Middle frontal gyrus (tissue), 1 donor: ENCODE measurements around the gene CD226.
"Not testable (repeated sequence)": the region's sequence is repeated elsewhere in the genome, so short reads cannot be mapped to it uniquely, and the experiment has no call there.

Experiments used
- DNase-seq: peaks from one replicate; pipeline ENCODE4 v3.0.0-alpha.2; 2015; ENCODE audit warnings: low spot score; ENCODE audit errors: extremely low spot score

Gene CD226

GRCh38 chr18:69947361-69948133 is at the start of gene CD226:
CD226 (minus strand) TSS chr18:69947873; CDS start chr18:69947406, 467 bp downstream.
- DNase-seq = no peak

DNA sequence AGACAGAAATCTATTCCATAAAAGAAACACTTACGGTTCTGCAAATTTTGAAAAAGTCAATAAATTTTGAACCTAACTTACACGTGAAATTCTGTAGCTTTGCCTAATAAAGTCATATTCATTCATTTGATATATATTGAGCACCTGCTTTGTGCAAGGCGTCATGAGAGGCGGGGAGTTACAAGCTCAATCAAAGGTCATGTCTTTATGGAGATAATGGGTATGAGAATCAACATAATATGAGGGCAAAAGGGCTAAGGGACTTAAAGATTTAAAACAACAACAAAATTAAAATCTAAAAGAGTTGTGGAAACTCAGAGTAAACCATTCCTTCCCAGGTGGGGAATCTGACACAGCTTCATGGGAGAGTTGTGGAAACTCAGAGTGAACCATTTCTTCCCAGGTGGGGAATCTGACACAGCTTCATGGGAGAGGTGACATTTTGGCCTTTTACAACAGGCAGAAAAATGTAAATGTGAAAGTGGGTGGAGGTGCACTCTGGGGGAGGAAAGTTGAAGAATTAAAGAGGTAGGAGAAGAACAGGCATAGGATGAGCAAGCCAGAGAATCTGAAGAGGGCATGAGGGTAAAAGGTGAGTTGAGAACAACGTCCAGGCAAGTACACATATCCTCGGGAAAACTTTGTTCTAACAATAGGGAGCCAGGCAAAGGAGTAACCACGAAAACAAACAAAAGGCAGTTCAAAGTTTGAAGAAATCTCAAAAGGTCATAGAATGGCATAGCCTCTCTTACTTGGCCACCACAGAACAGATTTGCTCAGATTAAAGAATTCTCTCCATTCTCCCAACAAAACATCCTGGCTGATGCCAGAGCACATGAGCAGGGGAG is 49.5 kb upstream of the CD226 start:
- DNase-seq = no peak

DNA sequence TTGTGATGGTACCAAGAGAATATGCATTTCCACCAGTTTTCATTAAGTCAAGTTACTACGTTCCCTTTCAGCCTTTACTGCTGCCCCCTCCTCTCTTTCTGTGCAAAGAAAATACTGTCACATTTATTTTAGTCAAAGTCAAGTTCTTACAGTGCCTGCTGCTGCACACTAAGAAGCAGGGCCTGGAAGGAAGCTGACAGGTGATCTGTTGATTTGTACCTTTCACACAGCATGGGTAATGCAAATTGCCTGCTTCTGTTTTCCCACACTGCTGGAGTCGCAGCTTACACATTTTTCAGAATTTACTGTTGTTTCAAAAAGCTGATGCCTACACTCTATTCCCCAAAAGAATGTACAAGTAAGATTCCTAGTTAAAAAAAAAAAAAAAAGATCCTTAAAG is 48.7 kb upstream of the CD226 start:
- DNase-seq = no peak

GRCh38 chr18:69995774-69996173 is 48.1 kb upstream of the CD226 start:
- no peak for DNase-seq

- no peak for DNase-seq
Observed at GRCh38 chr18:69992776-69993175, 45.1 kb upstream of the CD226 start.

- no peak for DNase-seq
Observed at GRCh38 chr18:69987870-69988269, 40.2 kb upstream of the CD226 start.

GRCh38 chr18:69985239-69985638 is 37.6 kb upstream of the CD226 start:
- no peak for DNase-seq

DNA sequence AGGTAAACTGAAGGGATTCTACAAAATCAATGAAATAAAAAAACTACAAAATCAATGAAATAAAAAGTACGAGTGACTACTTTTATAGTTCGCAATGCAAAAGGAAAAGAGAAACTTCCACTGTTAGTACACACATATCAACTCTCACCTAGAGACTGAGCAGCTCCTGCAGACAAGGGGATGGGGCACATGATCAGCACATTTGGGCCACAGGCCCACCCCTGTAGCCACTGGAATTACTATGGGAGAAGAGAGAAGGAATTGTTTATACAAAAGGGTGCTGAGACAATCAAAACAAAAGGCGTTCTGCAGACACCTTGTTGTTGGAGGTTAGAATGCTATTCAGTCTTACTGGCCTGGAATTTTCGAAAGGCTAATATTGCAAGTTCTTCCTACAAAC is 34.7 kb upstream of the CD226 start:
- DNase-seq = no peak

GRCh38 chr18:69981948-69982347 is 34.3 kb upstream of the CD226 start:
- DNase-seq = no peak

GRCh38 chr18:69980982-69981804 is 33.5 kb upstream of the CD226 start:
- no peak for DNase-seq

DNA sequence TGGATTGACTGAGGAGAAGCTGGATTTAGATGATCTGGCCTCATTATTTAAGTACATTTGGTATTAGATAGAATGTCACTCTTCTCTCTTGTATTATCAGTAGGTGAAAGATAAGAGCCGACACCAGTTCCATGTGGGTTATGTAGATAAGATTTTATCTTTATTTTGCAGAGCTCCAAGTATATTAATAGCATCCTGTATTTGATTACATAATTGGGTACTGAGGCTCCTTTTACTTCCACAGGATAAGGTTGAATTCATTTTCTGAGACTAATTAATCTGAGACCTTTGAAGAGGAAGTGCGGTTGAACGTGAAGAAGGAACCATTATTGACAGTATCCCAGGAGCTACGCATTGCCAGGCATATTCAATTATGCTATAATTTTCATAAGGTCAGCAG is 32.8 kb upstream of the CD226 start:
- DNase-seq = no peak

DNA sequence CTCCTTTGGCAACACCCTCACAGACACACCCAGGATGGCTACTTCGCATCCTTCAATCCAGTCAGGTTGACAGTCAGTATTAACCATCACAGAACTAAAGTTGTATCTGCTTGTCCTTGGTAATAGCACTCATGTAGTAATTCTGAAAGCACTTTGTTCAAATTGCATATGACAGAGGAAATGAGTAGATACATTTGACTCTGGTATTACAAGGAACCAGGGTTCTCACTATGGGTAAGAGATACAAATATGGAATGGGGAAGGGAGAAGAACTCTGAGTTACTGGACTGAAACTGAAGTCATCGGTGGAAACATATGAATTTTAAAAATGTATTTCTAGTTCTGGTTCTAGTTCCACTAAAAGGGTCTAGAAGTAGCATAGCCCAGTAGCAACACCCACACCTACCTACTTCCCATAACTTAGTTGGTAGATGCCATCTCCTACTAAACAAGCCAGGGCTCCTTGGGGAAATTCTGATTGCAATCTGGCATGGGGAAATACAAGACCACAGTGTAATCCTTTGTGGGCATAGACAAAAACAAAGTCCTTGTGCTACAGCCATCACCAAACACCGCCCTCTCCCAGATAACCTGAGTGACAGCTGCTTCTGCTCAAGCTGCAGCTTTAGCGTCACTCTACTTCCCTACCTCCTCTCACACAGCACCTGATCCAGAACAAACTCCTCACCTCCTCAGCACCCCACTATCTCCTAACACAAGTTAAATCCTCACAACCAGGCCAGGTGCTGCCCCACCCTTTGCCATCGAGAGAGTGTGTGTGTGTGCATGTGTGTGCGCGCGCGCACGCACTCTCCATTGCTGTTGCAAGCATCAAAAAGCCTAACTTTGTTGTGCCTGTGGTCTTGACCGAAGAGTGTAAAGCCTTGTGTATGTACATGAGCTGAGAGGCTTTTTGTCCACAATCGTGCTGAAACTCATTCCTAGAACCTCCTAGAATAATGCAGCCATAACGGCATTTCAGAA is 31.4 kb upstream of the CD226 start:
- DNase-seq = no peak

DNA sequence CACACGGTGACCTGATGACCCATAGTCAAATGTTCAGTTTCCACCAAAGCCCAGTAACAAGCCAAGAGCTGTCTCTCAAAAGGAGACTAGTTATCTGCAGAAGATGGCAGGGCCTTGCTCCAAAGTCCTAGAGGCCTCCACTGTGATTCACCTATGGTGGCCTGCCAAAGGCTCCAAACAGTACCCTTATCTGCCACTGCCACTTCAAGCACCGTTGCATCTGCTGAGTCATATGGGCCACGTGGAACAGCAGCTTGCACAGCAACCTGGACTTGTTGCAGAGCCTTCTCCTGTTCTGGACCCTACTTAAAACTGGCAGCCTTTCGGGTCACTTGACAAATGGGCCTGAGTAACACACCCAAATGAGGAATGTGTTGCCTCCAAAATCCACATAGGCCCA is 27.6 kb upstream of the CD226 start:
- not testable (repeated sequence) for DNase-seq

GRCh38 chr18:69974365-69974764 is 26.7 kb upstream of the CD226 start:
- no peak for DNase-seq

- DNase-seq = no peak
Observed at GRCh38 chr18:69969491-69969890, 21.8 kb upstream of the CD226 start.

DNA sequence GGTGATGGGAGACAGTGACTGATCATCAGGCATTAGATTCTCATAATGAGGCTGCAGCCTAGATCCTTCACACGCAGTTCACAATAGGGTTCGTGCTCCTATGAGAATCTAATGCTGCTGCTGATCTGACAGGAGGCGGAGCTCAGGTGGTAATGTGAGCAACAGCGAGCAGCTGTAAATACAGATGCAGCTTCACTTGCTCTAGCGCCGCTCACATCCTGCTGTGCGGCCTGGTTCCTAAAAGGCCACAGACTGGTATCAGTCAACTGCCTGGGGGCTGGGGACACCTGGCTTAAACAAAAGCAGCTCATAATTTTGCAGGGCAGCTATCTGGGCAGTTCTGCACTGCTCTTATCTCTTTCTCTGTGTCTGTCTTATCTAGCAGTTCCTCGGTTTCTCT is 20.4 kb upstream of the CD226 start:
- no peak for DNase-seq

- DNase-seq = no peak
Observed at GRCh38 chr18:69963196-69963595, 15.5 kb upstream of the CD226 start.

GRCh38 chr18:69961718-69962117 is 14.0 kb upstream of the CD226 start:
- DNase-seq = no peak

DNA sequence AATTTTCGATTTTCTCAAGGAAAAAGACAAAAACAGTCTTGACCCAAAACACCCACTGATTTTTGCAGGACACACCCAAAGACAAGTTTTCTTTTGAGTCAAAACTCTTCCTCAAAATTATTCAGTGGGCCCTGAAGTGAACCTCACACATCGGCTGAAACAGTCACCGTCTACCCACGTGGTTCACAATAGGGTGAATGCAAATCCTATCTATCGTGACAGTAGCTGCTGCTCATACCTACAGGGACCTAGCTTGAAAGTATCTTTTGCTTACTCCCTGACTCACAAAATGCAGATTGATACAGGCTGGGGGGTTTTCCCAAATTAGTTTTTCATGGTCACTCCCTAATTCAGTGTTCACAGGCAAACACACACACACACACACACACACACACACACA is 10.7 kb upstream of the CD226 start:
- DNase-seq = no peak

DNA sequence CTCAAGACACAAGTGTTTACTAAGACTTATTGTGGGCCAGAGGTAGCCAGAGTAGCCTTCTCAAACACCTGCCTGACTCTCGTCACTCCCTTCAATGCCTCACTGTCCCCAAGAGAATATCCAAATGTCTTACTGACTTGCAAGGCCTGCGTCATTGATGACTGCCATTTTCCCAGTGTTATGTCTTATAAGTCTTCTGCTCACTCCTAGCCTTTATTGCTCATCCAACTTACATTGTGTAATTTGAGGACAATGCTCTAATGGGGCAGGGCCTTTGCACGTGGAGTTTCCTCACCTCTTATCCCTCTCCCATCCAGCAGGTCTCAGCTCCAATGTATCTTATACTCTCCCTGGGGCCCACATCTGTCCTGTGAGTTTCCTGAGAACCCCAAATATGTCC is 10.1 kb upstream of the CD226 start:
- DNase-seq = no peak
